Memory B cell (primary cell): ENCODE results near the gene HMGB2.

Experiments used
- ATAC-seq: fragments of 150-1000 bp; cut with Tn5 transposase; 2 replicates; pipeline ENCODE4 v1.10.0; 2021; ENCODE audit warnings: low read depth, mild to moderate bottlenecking, moderate library complexity
- DNase-seq, 2 donors: peaks; one replicate each; pipeline ENCODE4 v3.0.0; 2022; ENCODE audit warnings: low spot score in 2 of 2
- H3K27ac Mint-ChIP-seq: one replicate; pipeline ENCODE4 v1.8.0; 2022; ENCODE audit warnings: mild to moderate bottlenecking, moderate library complexity, mixed read lengths
- H3K27me3 Mint-ChIP-seq: one replicate; pipeline ENCODE4 v1.8.0; 2022; ENCODE audit warnings: mixed read lengths
- H3K36me3 Mint-ChIP-seq: one replicate; pipeline ENCODE4 v1.8.0; 2022; ENCODE audit warnings: mild to moderate bottlenecking, mixed read lengths
- H3K4me1 Mint-ChIP-seq: one replicate; pipeline ENCODE4 v1.8.0; 2022; ENCODE audit warnings: mixed read lengths
- H3K4me3 Mint-ChIP-seq: one replicate; pipeline ENCODE4 v1.8.0; 2022; ENCODE audit warnings: mild to moderate bottlenecking, moderate library complexity, mixed read lengths
- H3K9me3 Mint-ChIP-seq: one replicate; pipeline ENCODE4 v1.8.0; 2022; ENCODE audit warnings: mixed read lengths

HMGB2 gene

DNA sequence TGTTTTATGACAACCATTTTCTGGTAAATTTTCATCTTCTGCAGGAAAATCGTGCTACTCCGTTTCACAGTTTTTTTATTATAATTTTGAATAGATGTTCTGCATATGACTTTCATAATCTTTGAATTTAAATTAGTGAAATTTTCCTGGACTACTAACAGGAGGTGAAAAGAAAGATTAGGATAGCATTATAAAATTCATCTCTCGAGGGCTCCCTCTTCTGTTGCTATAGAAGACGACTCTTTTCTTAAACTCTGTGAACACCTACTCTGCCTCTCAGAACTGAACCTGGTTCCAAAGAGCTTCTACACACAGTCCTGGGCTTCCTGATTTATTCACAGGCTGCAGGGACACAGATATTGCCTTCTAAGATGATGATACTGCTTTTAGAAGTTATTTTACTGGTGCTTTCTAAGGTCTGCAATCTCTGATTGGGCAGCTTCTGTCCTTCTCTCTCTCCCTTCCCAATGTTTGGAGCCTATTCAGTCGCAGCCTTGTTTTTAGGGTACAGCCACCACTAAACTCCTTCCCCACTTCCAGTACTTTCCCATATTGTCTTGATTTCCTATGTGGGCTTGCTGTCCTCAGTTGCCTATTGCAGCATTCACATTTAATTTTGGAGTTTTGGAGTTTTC, 26.5 kb upstream of the HMGB2 start:
- Mint-ChIP-seq H3K36me3 (no peaks in the 10 kb centered on the region), H3K27ac (no peak overlapping the region), H3K27me3 (no peaks in the 10 kb centered on the region), H3K4me1 (no peaks in the 10 kb centered on the region), H3K4me3 (no peak overlapping the region), H3K9me3 (no peaks in the 10 kb centered on the region)
- ATAC-seq = no peak
- no peak for DNase-seq

- Mint-ChIP-seq H3K27ac (no peak overlapping the region), H3K9me3 (no peaks in the 10 kb centered on the region), H3K4me3 (no peak overlapping the region), H3K36me3 (no peaks in the 10 kb centered on the region), H3K27me3 (no peaks in the 10 kb centered on the region), H3K4me1 (no peaks in the 10 kb centered on the region)
- DNase-seq (no peak), ATAC-seq (no peak)
Measured at GRCh38 chr4:173357939-173358338, 23.8 kb upstream of the HMGB2 start.

GRCh38 chr4:173347467-173347866, 13.3 kb upstream of the HMGB2 start:
- Mint-ChIP-seq H3K27ac (no peak overlapping the region), H3K36me3 (no peaks in the 10 kb centered on the region), H3K4me3 (no peak overlapping the region), H3K9me3 (no peaks in the 10 kb centered on the region), H3K27me3 (no peaks in the 10 kb centered on the region), H3K4me1 (peaks cover 5% of the 10 kb centered on the region)
- ATAC-seq (no peak), DNase-seq (no peak)

GRCh38 chr4:173346074-173346473, 11.9 kb upstream of the HMGB2 start:
- Mint-ChIP-seq H3K27me3 (no peaks in the 10 kb centered on the region), H3K4me3 (no peak overlapping the region), H3K9me3 (no peaks in the 10 kb centered on the region), H3K36me3 (no peaks in the 10 kb centered on the region), H3K27ac (no peak overlapping the region), H3K4me1 (peaks cover 5% of the 10 kb centered on the region)
- DNase-seq = no peak
- no peak for ATAC-seq

- no peak overlapping the region for H3K27ac Mint-ChIP-seq
- ATAC-seq (peak; percentile 39), DNase-seq (no peak)
- no peaks in the 10 kb centered on the region for H3K9me3 Mint-ChIP-seq
- peaks cover 5% of the 10 kb centered on the region for H3K4me1 Mint-ChIP-seq
- no peaks in the 10 kb centered on the region for H3K36me3 Mint-ChIP-seq
- no peak overlapping the region for H3K4me3 Mint-ChIP-seq
- no peaks in the 10 kb centered on the region for H3K27me3 Mint-ChIP-seq
Measured at GRCh38 chr4:173345648-173346047, 11.5 kb upstream of the HMGB2 start.

DNA sequence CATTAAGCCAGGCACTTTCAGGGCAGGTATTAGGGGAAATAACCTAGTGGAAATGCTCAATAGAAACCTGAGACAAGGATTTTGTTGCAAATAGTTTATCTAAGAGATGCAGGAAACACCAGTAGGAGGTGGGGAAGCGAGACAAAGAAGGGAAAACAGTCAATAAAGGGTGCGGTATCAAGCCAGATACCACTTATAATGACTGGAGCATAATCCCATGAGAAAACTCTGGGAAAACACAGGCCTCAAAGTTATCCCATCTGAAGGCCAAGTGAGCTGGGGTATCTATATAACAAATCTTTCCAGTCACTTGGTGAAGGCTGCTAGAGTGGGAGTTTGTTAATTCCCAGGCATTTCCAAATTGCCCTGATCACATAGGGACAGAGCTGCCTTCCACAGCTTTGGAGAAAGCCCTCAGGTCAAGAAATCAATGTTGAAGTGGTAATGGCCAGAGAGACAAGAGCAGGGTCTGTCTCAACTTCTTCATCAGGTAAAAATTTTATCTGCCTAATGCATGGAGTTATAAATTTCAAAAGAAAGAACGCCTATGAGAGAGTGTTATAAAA, 9.8 kb upstream of the HMGB2 start:
- no peaks in the 10 kb centered on the region for H3K9me3 Mint-ChIP-seq
- H3K27ac Mint-ChIP-seq = no peak overlapping the region
- no peaks in the 10 kb centered on the region for H3K27me3 Mint-ChIP-seq
- no peak overlapping the region for H3K4me3 Mint-ChIP-seq
- peaks cover 5% of the 10 kb centered on the region for H3K4me1 Mint-ChIP-seq
- no peak for DNase-seq
- no peak for ATAC-seq
- no peaks in the 10 kb centered on the region for H3K36me3 Mint-ChIP-seq

GRCh38 chr4:173337463-173337862, 3.3 kb upstream of the HMGB2 start:
- peaks cover 2% of the 10 kb centered on the region for H3K36me3 Mint-ChIP-seq
- no peak overlapping the region for H3K27ac Mint-ChIP-seq
- no peak overlapping the region for H3K4me3 Mint-ChIP-seq
- peaks cover 4% of the 10 kb centered on the region for H3K27me3 Mint-ChIP-seq
- peaks cover 13% of the 10 kb centered on the region for H3K4me1 Mint-ChIP-seq
- DNase-seq = no peak
- ATAC-seq = no peak
- H3K9me3 Mint-ChIP-seq = no peaks in the 10 kb centered on the region

- Mint-ChIP-seq H3K27me3 (peaks cover 4% of the 10 kb centered on the region), H3K4me3 (peak overlapping the region; percentile 94), H3K9me3 (no peaks in the 10 kb centered on the region), H3K36me3 (peaks cover 6% of the 10 kb centered on the region), H3K4me1 (peaks cover 17% of the 10 kb centered on the region), H3K27ac (peak overlapping the region; percentile 99)
- ATAC-seq (no peak), DNase-seq (peak; percentile 7 to 13)
Measured at GRCh38 chr4:173334891-173335752, 964 bp upstream of the HMGB2 start.

DNA sequence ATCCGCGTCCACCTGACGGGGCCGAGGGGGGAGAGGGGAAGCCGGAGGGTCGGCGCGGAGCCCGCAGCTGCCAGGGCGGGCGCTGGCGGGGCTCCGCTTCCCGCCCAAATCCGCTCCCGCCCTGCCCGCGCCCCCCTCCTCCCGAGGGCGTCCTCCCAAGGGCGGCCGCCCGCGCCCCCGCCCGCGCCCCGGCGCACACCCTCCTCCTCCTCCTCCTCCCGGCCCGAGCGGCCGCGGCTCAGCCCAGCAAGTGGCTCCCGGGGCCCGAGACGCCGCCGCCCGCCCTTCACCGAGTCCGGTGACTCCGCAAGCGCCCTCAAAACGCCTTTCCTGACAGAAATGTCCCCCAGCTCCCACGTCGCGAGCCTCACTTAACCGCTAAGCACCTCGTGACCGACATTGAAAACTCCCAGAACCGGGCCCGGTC, 487 bp downstream of the HMGB2 start:
- Mint-ChIP-seq H3K4me3 (peak overlapping the region; percentile 94), H3K27ac (peak overlapping the region; percentile 99), H3K36me3 (peaks cover 6% of the 10 kb centered on the region), H3K4me1 (peaks cover 17% of the 10 kb centered on the region), H3K9me3 (no peaks in the 10 kb centered on the region), H3K27me3 (peaks cover 4% of the 10 kb centered on the region)
- peak; percentile 1 for ATAC-seq
- peak in 1 of 2 donors; percentile 13 for DNase-seq

GRCh38 chr4:173332963-173333657, 1.0 kb downstream of the HMGB2 start:
- Mint-ChIP-seq H3K36me3 (peaks cover 6% of the 10 kb centered on the region), H3K27ac (peak overlapping the region; percentile 99), H3K9me3 (no peaks in the 10 kb centered on the region), H3K4me3 (peak overlapping the region; percentile 94), H3K4me1 (peaks cover 17% of the 10 kb centered on the region), H3K27me3 (peaks cover 4% of the 10 kb centered on the region)
- DNase-seq = peak in 1 of 2 donors; percentile 1
- no peak for ATAC-seq

DNA sequence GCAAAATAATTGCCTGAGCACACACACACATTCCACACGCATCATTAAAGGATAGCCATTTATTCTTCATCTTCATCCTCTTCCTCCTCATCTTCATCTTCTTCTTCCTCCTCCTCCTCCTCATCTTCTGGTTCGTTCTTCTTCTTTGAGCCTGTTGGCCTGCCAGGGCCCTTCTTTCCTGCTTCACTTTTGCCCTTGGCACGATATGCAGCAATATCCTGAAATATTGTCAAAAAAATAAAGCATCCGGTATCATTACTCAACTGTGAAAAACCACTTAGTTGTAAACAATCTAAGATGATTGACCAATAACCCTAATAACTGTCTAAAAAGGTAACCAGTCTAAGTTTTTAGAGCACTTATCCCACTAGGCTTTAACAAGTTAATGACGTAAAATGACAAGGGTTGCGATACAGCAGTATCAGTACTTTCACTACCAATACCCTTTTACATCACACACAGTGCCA, 2.1 kb downstream of the HMGB2 start:
- peaks cover 6% of the 10 kb centered on the region for H3K36me3 Mint-ChIP-seq
- H3K4me3 Mint-ChIP-seq = peak overlapping the region; percentile 48
- no peaks in the 10 kb centered on the region for H3K27me3 Mint-ChIP-seq
- DNase-seq (no peak), ATAC-seq (no peak)
- H3K4me1 Mint-ChIP-seq = peaks cover 17% of the 10 kb centered on the region
- no peak overlapping the region for H3K27ac Mint-ChIP-seq
- H3K9me3 Mint-ChIP-seq = no peaks in the 10 kb centered on the region

DNA sequence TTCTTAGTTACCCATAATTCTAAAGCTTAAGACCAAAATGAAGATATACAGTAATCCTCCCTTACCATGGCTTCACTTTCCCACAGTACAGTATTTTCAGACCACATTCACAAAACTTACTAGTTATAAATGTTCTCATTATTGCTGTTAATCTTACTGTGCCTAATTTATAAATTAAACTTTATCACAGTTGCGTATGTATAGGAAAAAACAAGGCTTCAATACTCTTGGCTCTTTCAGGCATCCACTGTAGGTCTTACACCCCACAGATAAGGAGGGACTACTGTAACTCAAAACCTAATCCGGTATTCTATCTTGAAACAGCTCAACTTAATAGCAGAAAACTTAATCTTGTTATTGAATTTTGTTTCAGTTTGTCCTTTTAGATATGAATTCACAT, 3.6 kb downstream of the HMGB2 start:
- no peaks in the 10 kb centered on the region for H3K9me3 Mint-ChIP-seq
- no peak for DNase-seq
- H3K27ac Mint-ChIP-seq = no peak overlapping the region
- H3K36me3 Mint-ChIP-seq = peaks cover 6% of the 10 kb centered on the region
- H3K4me1 Mint-ChIP-seq = peaks cover 17% of the 10 kb centered on the region
- no peaks in the 10 kb centered on the region for H3K27me3 Mint-ChIP-seq
- H3K4me3 Mint-ChIP-seq = no peak overlapping the region
- ATAC-seq = no peak

DNA sequence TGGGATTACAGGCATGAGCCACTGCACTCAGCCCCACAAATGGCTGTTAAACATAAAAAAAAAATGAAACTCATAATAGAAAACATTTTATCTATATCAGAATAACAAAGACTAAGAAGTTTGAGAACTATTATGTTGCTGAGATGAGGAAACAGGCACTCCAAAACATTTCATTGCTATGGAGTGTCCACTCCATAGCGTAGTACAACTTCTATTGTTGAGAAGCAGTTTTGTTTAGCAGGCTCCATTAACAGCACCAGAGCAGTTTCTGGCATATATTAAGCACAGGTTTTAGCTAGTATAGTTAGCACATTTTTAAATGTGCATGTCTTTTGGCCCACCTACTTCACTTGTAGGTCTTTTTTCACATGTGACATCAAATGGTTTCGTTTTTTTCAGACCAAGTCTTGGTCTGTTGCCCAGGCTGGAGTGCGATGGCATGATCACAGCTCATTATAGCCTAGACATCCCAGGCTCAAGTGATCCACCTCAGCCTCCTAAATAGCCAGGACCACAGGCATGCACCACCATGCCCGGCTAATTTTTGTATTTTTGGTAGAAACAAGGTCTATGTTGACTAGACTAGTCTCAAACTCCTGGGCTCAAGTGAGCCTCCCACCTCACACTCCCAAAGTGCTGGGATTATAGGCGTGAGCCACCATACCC, 5.8 kb downstream of the HMGB2 start:
- Mint-ChIP-seq H3K36me3 (peaks cover 4% of the 10 kb centered on the region), H3K27ac (no peak overlapping the region), H3K4me1 (peaks cover 13% of the 10 kb centered on the region), H3K9me3 (no peaks in the 10 kb centered on the region), H3K27me3 (no peaks in the 10 kb centered on the region), H3K4me3 (no peak overlapping the region)
- DNase-seq (no peak), ATAC-seq (no peak)
